ENCODE results near the gene PCED1A.

Gene PCED1A, protein sequence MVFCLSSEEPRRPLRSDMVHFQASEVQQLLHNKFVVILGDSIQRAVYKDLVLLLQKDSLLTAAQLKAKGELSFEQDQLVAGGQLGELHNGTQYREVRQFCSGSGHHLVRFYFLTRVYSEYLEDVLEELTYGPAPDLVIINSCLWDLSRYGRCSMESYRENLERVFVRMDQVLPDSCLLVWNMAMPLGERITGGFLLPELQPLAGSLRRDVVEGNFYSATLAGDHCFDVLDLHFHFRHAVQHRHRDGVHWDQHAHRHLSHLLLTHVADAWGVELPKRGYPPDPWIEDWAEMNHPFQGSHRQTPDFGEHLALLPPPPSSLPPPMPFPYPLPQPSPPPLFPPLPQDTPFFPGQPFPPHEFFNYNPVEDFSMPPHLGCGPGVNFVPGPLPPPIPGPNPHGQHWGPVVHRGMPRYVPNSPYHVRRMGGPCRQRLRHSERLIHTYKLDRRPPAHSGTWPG

DNA sequence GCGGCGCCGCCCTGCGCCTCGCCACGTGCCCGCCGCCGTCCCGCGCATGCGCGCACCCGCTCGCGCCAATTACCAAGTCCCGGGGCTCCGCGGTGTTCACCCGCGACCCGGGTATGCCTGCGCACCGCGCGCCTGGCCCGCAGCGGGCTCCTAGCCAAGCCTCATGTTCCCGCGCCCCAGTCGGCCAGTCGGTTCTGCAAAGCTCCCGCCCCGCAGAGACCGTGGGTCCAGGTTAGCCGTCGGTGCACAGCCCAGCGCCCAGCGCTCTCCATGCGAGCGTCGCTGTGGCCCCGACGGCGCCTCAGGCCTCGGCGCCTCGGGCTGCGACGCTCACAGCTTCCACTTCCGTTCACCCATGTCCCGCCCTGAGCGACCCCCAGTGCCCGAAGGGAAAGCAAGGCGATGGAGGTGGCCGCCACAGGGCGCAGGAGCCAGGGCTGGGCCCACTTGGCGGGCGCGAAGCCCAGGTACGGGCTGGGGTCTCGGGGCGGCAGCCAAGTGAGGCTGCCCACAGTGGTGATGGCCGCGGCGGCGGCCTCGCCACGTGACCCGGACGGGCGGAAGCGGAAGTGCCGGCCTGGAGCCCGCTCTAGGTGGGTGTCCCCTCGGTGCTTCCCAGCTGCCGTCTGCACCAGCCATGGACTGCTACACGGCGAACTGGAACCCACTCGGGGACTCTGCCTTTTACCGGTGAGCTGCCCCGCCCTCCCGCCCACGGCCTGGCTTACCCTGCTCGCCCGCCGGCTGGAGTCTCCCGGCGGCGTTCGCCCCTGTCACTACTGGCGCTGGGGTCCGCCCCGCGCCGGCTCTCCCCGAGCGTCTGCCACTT, at the start of gene PCED1A, which contains the start of gene VPS16:
TSS of gene PCED1A (minus strand) at position 518 of the 829 bp plus-strand sequence. CDS start 743 bp downstream, outside the sequence.
TSS of gene VPS16 (plus strand) at position 608 of the 829 bp plus-strand sequence. CDS start at position 638, 30 bp downstream.
- Histone ChIP-seq H3K27me3 (replicated peaks; ENCODE audit: insufficient read depth, low read length) (no peaks in the 10 kb centered on the region), H2AFZ (ENCODE audit: low read length) (peak within 1 kb of the TSS; percentile 97), H3K9ac (ENCODE audit: low read length) (peak within 1 kb of the TSS; percentile 94), H3K79me2 (ENCODE audit: low read length) (peaks cover 10% of the 10 kb centered on the region), H3K9me2 (replicated peaks; ENCODE audit: insufficient read depth, low read length) (no peaks in the 10 kb centered on the region), H3K27ac (ENCODE audit: low read length) (peak within 1 kb of the TSS; percentile 44; the same call in 1 of the 2 replicates), H3K4me2 (ENCODE audit: low read depth, low read length) (peak within 1 kb of the TSS; percentile 96), H3K4me3 (ENCODE audit: low read length) (peak within 1 kb of the TSS; percentile 97), H4K20me1 (ENCODE audit: insufficient read depth, low read length) (no peaks in the 10 kb centered on the region), H3F3A (ENCODE audit: insufficient read depth, low read length) (no peaks in the 10 kb centered on the region), H3K4me1 (ENCODE audit: low read length) (peaks cover 5% of the 10 kb centered on the region; the same call in 1 of the 2 replicates), H3K9me3 (replicated peaks; ENCODE audit: insufficient read depth, low read length) (no peaks in the 10 kb centered on the region), H3K36me3 (replicated peaks; ENCODE audit: insufficient read depth, low read length) (no peaks in the 10 kb centered on the region)
- TF ChIP-seq EZH2phosphoT487 (IDR thresholded peaks at IDR 0.05; ENCODE audit: low read length) (no peak), EZH2 (optimal IDR thresholded peaks at IDR 0.05; ENCODE audit: low read depth, low read length) (no peak)
- TF ChIP-seq, protein P1, sequence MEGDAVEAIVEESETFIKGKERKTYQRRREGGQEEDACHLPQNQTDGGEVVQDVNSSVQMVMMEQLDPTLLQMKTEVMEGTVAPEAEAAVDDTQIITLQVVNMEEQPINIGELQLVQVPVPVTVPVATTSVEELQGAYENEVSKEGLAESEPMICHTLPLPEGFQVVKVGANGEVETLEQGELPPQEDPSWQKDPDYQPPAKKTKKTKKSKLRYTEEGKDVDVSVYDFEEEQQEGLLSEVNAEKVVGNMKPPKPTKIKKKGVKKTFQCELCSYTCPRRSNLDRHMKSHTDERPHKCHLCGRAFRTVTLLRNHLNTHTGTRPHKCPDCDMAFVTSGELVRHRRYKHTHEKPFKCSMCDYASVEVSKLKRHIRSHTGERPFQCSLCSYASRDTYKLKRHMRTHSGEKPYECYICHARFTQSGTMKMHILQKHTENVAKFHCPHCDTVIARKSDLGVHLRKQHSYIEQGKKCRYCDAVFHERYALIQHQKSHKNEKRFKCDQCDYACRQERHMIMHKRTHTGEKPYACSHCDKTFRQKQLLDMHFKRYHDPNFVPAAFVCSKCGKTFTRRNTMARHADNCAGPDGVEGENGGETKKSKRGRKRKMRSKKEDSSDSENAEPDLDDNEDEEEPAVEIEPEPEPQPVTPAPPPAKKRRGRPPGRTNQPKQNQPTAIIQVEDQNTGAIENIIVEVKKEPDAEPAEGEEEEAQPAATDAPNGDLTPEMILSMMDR (IDR thresholded peaks at IDR 0.05; ENCODE audit: low read length), result no peak
- DNase-seq, result peak; percentile 82

DNA sequence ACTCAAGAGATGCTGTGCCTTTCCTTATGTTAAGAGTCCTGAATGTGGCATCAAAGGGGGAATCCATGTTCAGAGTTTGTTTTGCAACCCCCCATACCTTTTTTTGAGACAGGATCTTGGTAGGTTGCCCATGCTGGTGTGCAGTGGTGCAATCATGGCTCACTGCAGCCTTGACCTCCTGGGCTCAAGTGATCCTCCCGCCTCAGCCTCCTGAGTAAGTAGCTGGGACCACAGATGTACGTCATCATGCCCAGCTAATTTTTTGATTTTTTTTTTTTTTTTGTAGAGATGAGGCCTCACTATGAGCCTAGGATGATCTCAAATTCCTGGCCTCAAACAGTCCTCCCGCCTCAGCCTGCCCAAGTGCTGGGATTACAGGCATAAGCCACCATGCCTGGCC, 49.3 kb upstream of the PCED1A start:
- Histone ChIP-seq H4K20me1 (ENCODE audit: insufficient read depth, low read length) (peaks cover 2% of the 10 kb centered on the region; the same call in 1 of the 2 replicates), H3K27me3 (replicated peaks; ENCODE audit: insufficient read depth, low read length) (no peaks in the 10 kb centered on the region), H3K4me2 (ENCODE audit: low read depth, low read length) (no peak overlapping the region), H3K4me3 (ENCODE audit: low read length) (no peak overlapping the region), H3K27ac (ENCODE audit: low read length) (no peak overlapping the region), H3F3A (ENCODE audit: insufficient read depth, low read length) (no peaks in the 10 kb centered on the region), H3K9me3 (replicated peaks; ENCODE audit: insufficient read depth, low read length) (no peaks in the 10 kb centered on the region), H3K4me1 (ENCODE audit: low read length) (no peaks in the 10 kb centered on the region), H2AFZ (ENCODE audit: low read length) (no peak overlapping the region), H3K9ac (ENCODE audit: low read length) (no peak overlapping the region), H3K9me2 (replicated peaks; ENCODE audit: insufficient read depth, low read length) (no peaks in the 10 kb centered on the region), H3K79me2 (ENCODE audit: low read length) (peaks cover 96% of the 10 kb centered on the region), H3K36me3 (replicated peaks; ENCODE audit: insufficient read depth, low read length) (no peaks in the 10 kb centered on the region)
- TF ChIP-seq, protein P1 (IDR thresholded peaks at IDR 0.05; ENCODE audit: low read length), result no peak
- TF ChIP-seq EZH2phosphoT487 (IDR thresholded peaks at IDR 0.05; ENCODE audit: low read length) (no peak), EZH2 (optimal IDR thresholded peaks at IDR 0.05; ENCODE audit: low read depth, low read length) (no peak)
- no peak for DNase-seq

DNA sequence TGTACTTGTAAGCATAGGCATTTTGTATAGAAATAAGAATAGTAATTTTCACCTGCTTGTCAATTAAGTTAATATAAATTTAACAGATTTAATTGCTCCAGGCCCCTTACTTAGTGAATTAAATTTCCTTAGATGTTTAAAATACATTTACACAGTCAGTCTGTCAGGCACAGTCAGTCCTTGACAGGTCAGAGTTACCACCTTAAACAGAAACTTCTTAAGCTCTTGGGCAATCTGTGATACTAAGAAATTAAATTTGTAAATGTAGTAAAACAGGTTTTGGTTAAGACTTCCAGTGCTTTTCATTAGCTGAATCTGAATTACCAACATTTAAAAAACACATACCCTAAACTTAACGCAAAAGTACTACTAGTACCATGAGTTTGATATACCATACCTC, 48.8 kb upstream of the PCED1A start:
- Histone ChIP-seq H3K9me3 (replicated peaks; ENCODE audit: insufficient read depth, low read length) (no peaks in the 10 kb centered on the region), H4K20me1 (ENCODE audit: insufficient read depth, low read length) (peaks cover 2% of the 10 kb centered on the region; the same call in 1 of the 2 replicates), H3K9me2 (replicated peaks; ENCODE audit: insufficient read depth, low read length) (no peaks in the 10 kb centered on the region), H3K9ac (ENCODE audit: low read length) (no peak overlapping the region), H3K79me2 (ENCODE audit: low read length) (peaks cover 95% of the 10 kb centered on the region), H2AFZ (ENCODE audit: low read length) (no peak overlapping the region), H3K4me2 (ENCODE audit: low read depth, low read length) (no peak overlapping the region), H3K36me3 (replicated peaks; ENCODE audit: insufficient read depth, low read length) (no peaks in the 10 kb centered on the region), H3K4me1 (ENCODE audit: low read length) (no peaks in the 10 kb centered on the region), H3F3A (ENCODE audit: insufficient read depth, low read length) (no peaks in the 10 kb centered on the region), H3K27ac (ENCODE audit: low read length) (no peak overlapping the region), H3K27me3 (replicated peaks; ENCODE audit: insufficient read depth, low read length) (no peaks in the 10 kb centered on the region), H3K4me3 (ENCODE audit: low read length) (no peak overlapping the region)
- TF ChIP-seq, protein P1 (IDR thresholded peaks at IDR 0.05; ENCODE audit: low read length), result no peak
- no peak for TF ChIP-seq EZH2 (optimal IDR thresholded peaks at IDR 0.05; ENCODE audit: low read depth, low read length)
- TF ChIP-seq EZH2phosphoT487 (IDR thresholded peaks at IDR 0.05; ENCODE audit: low read length), result no peak
- no peak for DNase-seq

All from MM.1S (cell line).